DMS53 treated with DMSO at 0.1 percent for 48 hours (cell line): ENCODE data around the gene IQCF5.
"Not testable (repeated sequence)": the region's sequence is repeated elsewhere in the genome, so short reads cannot be mapped to it uniquely, and the experiment has no call there.

ENCODE experiments used
- DNase-seq: peaks from one replicate; lab custom pipeline; 2025; ENCODE audit not compliant: unreplicated experiment; lab: John Stamatoyannopoulos, UW

Gene IQCF5

GRCh38 chr3:51875501-51875900, at the start of gene IQCF5:
TSS of gene IQCF5 (minus strand) at chr3:51875601. CDS start at chr3:51875531, 70 bp downstream.
- DNase-seq = no peak

GRCh38 chr3:51921081-51921578, 45.7 kb upstream of the IQCF5 start:
- no peak for DNase-seq

- DNase-seq = no peak
Observed at GRCh38 chr3:51916418-51916817, 41.0 kb upstream of the IQCF5 start.

- no peak for DNase-seq
Observed at GRCh38 chr3:51908026-51908425, 32.6 kb upstream of the IQCF5 start.

- DNase-seq = no peak
Observed at GRCh38 chr3:51904034-51904823, 28.8 kb upstream of the IQCF5 start.

GRCh38 chr3:51902361-51902760, 27.0 kb upstream of the IQCF5 start:
- not testable (repeated sequence) for DNase-seq

- not testable (repeated sequence) for DNase-seq
Observed at GRCh38 chr3:51900043-51900442, 24.6 kb upstream of the IQCF5 start.

GRCh38 chr3:51897391-51897790, 22.0 kb upstream of the IQCF5 start:
- no peak for DNase-seq

GRCh38 chr3:51896607-51897305, 21.4 kb upstream of the IQCF5 start:
- no peak for DNase-seq

GRCh38 chr3:51894939-51895338, 19.5 kb upstream of the IQCF5 start:
- DNase-seq = no peak

GRCh38 chr3:51894391-51894790, 19.0 kb upstream of the IQCF5 start:
- DNase-seq = no peak

GRCh38 chr3:51891242-51892039, 16.0 kb upstream of the IQCF5 start:
- no peak for DNase-seq

- DNase-seq = no peak
Observed at GRCh38 chr3:51888463-51889105, 13.2 kb upstream of the IQCF5 start.

GRCh38 chr3:51887620-51888019, 12.2 kb upstream of the IQCF5 start:
- no peak for DNase-seq

GRCh38 chr3:51886447-51886846, 11.0 kb upstream of the IQCF5 start:
- no peak for DNase-seq

- DNase-seq = no peak
Observed at GRCh38 chr3:51879937-51880336, 4.5 kb upstream of the IQCF5 start.

GRCh38 chr3:51876186-51876585, 785 bp upstream of the IQCF5 start:
- DNase-seq = no peak

- no peak for DNase-seq
Observed at GRCh38 chr3:51874889-51875288, 512 bp downstream of the IQCF5 start.

GRCh38 chr3:51874411-51874810, 990 bp downstream of the IQCF5 start:
- no peak for DNase-seq

- DNase-seq = no peak
Observed at GRCh38 chr3:51873876-51874275, 1.5 kb downstream of the IQCF5 start.

GRCh38 chr3:51873253-51873766, 2.1 kb downstream of the IQCF5 start:
- no peak for DNase-seq
